ENCODE results near the gene GALNS. TPM values are rescaled to one million over a fixed set of nuclear protein-coding genes. Genes with fewer than 3 reads are reported as not detected.

Gene GALNS
- total and polyA plus RNA-seq, 7 donors = 4.8 to 15.4 (median 10.4) TPM

DNA sequence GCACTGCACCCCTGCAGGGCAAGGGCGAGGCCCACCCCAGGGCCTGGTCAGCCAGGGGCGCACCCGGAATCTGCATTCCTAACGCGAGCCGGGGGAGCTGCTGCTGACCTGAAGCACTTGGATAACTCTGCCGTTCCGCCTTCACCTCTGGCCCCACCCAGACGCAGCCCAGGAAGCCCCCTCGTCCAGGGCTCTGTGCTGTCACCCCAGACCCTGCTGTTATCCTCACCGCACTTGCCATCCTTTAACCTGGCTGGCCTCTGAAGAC, 23.0 kb upstream of the GALNS start:
- no peak for ATAC-seq

DNA sequence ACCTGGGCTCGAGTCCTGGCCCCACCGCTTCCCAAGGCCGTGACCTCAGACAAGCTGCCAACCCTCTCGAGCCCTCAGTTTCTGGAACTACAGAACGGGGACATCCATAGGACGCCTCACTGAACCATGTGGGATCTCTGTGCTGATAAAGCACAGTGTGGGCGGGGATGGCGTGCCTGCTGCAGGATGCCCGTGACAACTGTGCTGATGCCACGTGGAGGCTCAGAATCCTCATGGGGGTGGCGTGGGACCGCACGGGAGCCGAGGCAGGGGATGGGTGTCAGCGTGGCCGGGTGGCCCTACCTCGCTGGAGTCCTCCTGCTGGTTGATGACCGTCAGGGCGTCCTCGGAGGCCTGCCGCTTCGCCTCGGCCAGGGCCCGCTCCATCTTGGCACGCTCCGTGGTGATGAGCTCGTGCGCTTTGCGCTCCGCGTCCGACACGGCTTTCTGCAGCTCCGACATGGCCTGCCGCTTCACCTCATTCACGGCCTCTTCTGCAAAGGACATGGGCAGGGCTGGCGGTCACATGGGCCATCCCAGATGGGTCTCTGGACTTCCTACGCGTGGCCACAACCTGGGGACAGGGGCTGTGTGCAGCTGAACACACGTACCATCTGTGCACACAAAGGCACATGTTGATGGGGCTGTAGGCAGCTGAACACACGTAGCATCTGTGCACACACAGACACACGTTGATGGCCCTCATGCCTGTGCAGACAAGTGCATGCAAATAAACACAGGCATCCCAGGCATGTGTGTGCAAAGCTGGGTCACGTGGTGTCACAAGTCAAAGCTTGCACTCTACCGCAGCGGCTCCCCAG, 22.4 kb upstream of the GALNS start:
- H3K4me3 ChIP-seq = no peak overlapping the region
- 88 to 91% (median 89%) methylated on average over 45 of the region's 45 CpGs for WGBS, 3 donors
- no peak overlapping the region for H3K27ac ChIP-seq
- DNase-seq (no peak), ATAC-seq (no peak)
- intact Hi-C loops (cut with DNase I) = no loop called here
- TF ChIP-seq, protein P1, sequence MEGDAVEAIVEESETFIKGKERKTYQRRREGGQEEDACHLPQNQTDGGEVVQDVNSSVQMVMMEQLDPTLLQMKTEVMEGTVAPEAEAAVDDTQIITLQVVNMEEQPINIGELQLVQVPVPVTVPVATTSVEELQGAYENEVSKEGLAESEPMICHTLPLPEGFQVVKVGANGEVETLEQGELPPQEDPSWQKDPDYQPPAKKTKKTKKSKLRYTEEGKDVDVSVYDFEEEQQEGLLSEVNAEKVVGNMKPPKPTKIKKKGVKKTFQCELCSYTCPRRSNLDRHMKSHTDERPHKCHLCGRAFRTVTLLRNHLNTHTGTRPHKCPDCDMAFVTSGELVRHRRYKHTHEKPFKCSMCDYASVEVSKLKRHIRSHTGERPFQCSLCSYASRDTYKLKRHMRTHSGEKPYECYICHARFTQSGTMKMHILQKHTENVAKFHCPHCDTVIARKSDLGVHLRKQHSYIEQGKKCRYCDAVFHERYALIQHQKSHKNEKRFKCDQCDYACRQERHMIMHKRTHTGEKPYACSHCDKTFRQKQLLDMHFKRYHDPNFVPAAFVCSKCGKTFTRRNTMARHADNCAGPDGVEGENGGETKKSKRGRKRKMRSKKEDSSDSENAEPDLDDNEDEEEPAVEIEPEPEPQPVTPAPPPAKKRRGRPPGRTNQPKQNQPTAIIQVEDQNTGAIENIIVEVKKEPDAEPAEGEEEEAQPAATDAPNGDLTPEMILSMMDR (IDR thresholded peaks at IDR 0.05) = no peak
- no peaks in the 10 kb centered on the region for H3K9me3 ChIP-seq
- peaks cover 0 to 59% of the 10 kb centered on the region in 2 donors for H3K36me3 ChIP-seq (ENCODE audit: insufficient read depth in 1 of 2, low read depth in 1 of 2)
- no peaks in the 10 kb centered on the region for H3K27me3 ChIP-seq (ENCODE audit: insufficient read depth in 3 of 3, low read length in 2 of 3)
- peaks cover 13% of the 10 kb centered on the region for H3K4me1 ChIP-seq

More for the DNA sequence above, 23.0 kb upstream of the GALNS start:
- Histone ChIP-seq H3K27me3 (ENCODE audit: insufficient read depth in 3 of 3, low read length in 2 of 3) (no peaks in the 10 kb centered on the region), H3K27ac (no peak overlapping the region), H3K4me3 (no peak overlapping the region), H3K36me3 (ENCODE audit: insufficient read depth in 1 of 2, low read depth in 1 of 2) (peaks cover 0 to 65% of the 10 kb centered on the region in 2 donors), H3K4me1 (peaks cover 19% of the 10 kb centered on the region), H3K9me3 (no peaks in the 10 kb centered on the region)
- intact Hi-C loops (cut with DNase I) = no loop called here
- 88 to 95% (median 90%) methylated on average over 11 of the region's 11 CpGs for WGBS, 3 donors
- TF ChIP-seq, protein P1 (IDR thresholded peaks at IDR 0.05) = no peak
- DNase-seq = no peak

DNA sequence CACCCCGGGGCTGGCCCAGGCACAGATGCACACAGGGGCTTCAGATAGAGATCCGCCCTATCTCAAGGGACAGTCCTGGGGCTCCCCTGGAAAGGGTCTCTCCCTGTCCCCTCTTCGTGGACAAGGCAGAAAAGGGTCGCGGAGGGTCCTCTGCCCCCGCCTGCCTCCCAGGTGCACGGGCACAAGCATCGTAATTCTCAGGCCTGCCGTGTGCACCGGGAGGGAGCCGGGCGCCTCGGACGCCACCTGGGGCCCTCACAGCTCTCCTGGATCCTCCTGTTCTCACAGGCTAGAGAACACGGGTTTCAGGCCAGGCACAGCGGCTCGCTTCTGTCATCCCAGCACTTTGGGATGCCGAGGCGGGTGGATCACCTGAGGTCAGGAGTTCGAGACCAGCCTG, 21.6 kb upstream of the GALNS start:
- intact Hi-C loops (cut with DNase I) = no loop called here
- Histone ChIP-seq H3K9me3 (no peaks in the 10 kb centered on the region), H3K27me3 (ENCODE audit: insufficient read depth in 3 of 3, low read length in 2 of 3) (no peaks in the 10 kb centered on the region), H3K4me3 (no peak overlapping the region), H3K27ac (no peak overlapping the region), H3K4me1 (peaks cover 8% of the 10 kb centered on the region), H3K36me3 (ENCODE audit: insufficient read depth in 1 of 2, low read depth in 1 of 2) (peaks cover 0 to 53% of the 10 kb centered on the region in 2 donors)
- DNase-seq = no peak
- no peak for ATAC-seq
- 93 to 97% (median 95%) methylated on average over 20 of the region's 20 CpGs for WGBS, 3 donors
- TF ChIP-seq, protein P1 (IDR thresholded peaks at IDR 0.05) = no peak

DNA sequence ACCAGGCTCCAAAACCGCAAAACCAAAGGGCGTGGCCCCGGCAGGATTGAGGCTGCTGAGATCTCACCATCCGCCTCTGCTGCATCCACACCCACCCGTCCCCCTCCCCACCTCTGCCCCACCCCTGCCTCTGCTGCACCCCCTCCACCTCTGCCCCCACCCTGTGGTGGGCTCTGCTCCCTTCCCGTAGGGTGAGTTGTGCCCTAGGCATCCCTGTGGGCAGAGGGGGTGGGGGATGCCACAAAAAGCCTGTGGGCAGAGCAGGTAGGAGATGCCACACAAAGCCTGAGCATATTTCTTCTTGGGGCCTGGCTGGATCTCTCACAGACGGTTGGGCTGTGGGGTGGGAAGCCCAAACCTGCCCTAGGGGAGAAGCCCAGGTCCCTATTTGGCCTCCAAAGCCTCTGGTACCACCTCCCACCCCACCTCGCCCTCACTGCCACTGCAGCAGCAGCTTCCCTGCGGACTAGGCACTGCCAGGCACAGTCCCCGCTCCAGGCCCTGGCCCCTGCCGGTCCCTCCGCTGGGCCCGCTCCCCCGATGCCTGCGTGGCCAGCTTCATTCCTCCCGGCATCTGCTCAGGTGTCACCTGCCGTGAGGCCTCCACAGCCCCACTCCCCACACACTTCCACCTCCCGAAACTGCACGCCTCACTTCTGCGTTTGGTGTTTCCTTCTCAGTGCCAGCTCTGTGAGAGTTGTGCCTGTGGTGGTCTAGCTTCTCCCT, 21.0 kb upstream of the GALNS start:
- DNase-seq (no peak), ATAC-seq (no peak)
- peaks cover 3% of the 10 kb centered on the region for H3K4me1 ChIP-seq
- no peaks in the 10 kb centered on the region for H3K9me3 ChIP-seq
- WGBS, 3 donors = 91 to 93% (median 91%) methylated on average over 20 of the region's 20 CpGs
- intact Hi-C loops (cut with DNase I) = no loop called here
- TF ChIP-seq, protein P1 (IDR thresholded peaks at IDR 0.05) = no peak
- H3K27me3 ChIP-seq (ENCODE audit: insufficient read depth in 3 of 3, low read length in 2 of 3) = no peaks in the 10 kb centered on the region
- H3K36me3 ChIP-seq (ENCODE audit: insufficient read depth in 1 of 2, low read depth in 1 of 2) = peaks cover 0 to 53% of the 10 kb centered on the region in 2 donors
- no peak overlapping the region for H3K27ac ChIP-seq
- no peak overlapping the region for H3K4me3 ChIP-seq
